H9 (cell line): Measurements from ENCODE around the gene DBH. TPM values are rescaled to one million over a fixed set of nuclear protein-coding genes. Genes with fewer than 3 reads are reported as not detected.

ENCODE experiments used
- DNase-seq: peaks from one replicate; pipeline ENCODE4 v3.0.0-alpha.2; 2017
- H2AFZ ChIP-seq: one replicate; pipeline ENCODE4 v1.6.1; 2013; ENCODE audit warnings: mild to moderate bottlenecking, low read length, control low read depth, moderate library complexity
- H2AK5ac ChIP-seq: 2 replicates; pipeline ENCODE4 v1.6.1; 2013; ENCODE audit warnings: low read length, control low read depth, mixed read lengths; ENCODE audit not compliant: insufficient read length
- H2BK120ac ChIP-seq: one replicate; pipeline ENCODE4 v1.6.1; 2013; ENCODE audit warnings: low read depth, mild to moderate bottlenecking, low read length, control low read depth, inconsistent platforms; ENCODE audit not compliant: poor library complexity, severe bottlenecking
- H2BK12ac ChIP-seq: 2 replicates; pipeline ENCODE4 v1.6.1; 2013; ENCODE audit warnings: low read length, control low read depth, mixed read lengths, low read depth; ENCODE audit not compliant: insufficient read length
- H2BK15ac ChIP-seq: 2 replicates; pipeline ENCODE4 v1.6.1; 2013; ENCODE audit warnings: low read depth, low read length, control low read depth
- H2BK20ac ChIP-seq: one replicate; pipeline ENCODE4 v1.6.1; 2013; ENCODE audit warnings: low read depth, mild to moderate bottlenecking, low read length, control low read depth, inconsistent platforms; ENCODE audit not compliant: poor library complexity, severe bottlenecking
- H2BK5ac ChIP-seq: 2 replicates; pipeline ENCODE4 v1.6.1; 2013; ENCODE audit warnings: low read length, control low read depth, mixed read lengths; ENCODE audit not compliant: insufficient read length
- H3K14ac ChIP-seq: 2 replicates; pipeline ENCODE4 v1.6.1; 2013; ENCODE audit warnings: low read length, control low read depth; ENCODE audit not compliant: insufficient read depth
- H3K18ac ChIP-seq: 2 replicates; pipeline ENCODE4 v1.6.1; 2013; ENCODE audit warnings: low read depth, mild to moderate bottlenecking, mixed read lengths, low read length, control low read depth; ENCODE audit not compliant: insufficient read length
- H3K23ac ChIP-seq: 2 replicates; pipeline ENCODE4 v1.6.1; 2013; ENCODE audit warnings: low read length, control low read depth, mixed read lengths, low read depth; ENCODE audit not compliant: insufficient read length
- H3K23me2 ChIP-seq: 2 replicates; pipeline ENCODE4 v1.6.1; 2013; ENCODE audit warnings: low read depth, mild to moderate bottlenecking, mixed read lengths, low read length, control low read depth; ENCODE audit not compliant: insufficient read length, poor library complexity, severe bottlenecking
- H3K27ac ChIP-seq: 2 replicates; pipeline ENCODE4 v1.5.1; 2013; ENCODE audit warnings: low read length, control low read depth, mixed read lengths, low read depth; ENCODE audit not compliant: insufficient read length
- H3K27me3 ChIP-seq: 2 replicates; pipeline ENCODE4 v1.6.1; 2013; ENCODE audit warnings: low read length, control low read depth, inconsistent platforms; ENCODE audit not compliant: insufficient read depth
- H3K4ac ChIP-seq: 2 replicates; pipeline ENCODE4 v1.6.1; 2013; ENCODE audit warnings: low read depth, mild to moderate bottlenecking, control low read depth, inconsistent platforms, low read length, moderate library complexity
- H3K4me1 ChIP-seq: 2 replicates; pipeline ENCODE4 v1.6.1; 2013; ENCODE audit warnings: low read length, control low read depth, inconsistent platforms; ENCODE audit not compliant: insufficient read depth
- H3K4me2 ChIP-seq: 2 replicates; pipeline ENCODE4 v1.6.1; 2013; ENCODE audit warnings: low read length, control low read depth, mixed read lengths; ENCODE audit not compliant: insufficient read length, insufficient read depth
- H3K56ac ChIP-seq: 2 replicates; pipeline ENCODE4 v1.6.1; 2013; ENCODE audit warnings: low read depth, mild to moderate bottlenecking, mixed read lengths, low read length, control low read depth; ENCODE audit not compliant: insufficient read length
- H3K79me1 ChIP-seq: 2 replicates; pipeline ENCODE4 v1.6.1; 2013; ENCODE audit warnings: low read depth, mild to moderate bottlenecking, moderate library complexity, low read length, control low read depth, inconsistent platforms; ENCODE audit not compliant: insufficient read depth, poor library complexity, severe bottlenecking
- H3K79me2 ChIP-seq: 2 replicates; pipeline ENCODE4 v1.6.1; 2013; ENCODE audit warnings: low read length, control low read depth, inconsistent platforms; ENCODE audit not compliant: insufficient read depth
- H3K9ac ChIP-seq: 2 replicates; pipeline ENCODE4 v1.6.1; 2013; ENCODE audit warnings: low read length, control low read depth, mixed read lengths; ENCODE audit not compliant: insufficient read length; ENCODE audit errors: extremely low read depth
- H3K9me3 ChIP-seq: one replicate; pipeline ENCODE4 v1.6.1; 2013; ENCODE audit warnings: low read depth, low read length, inconsistent platforms; ENCODE audit not compliant: control insufficient read depth
- H3T11ph ChIP-seq: one replicate; pipeline ENCODE4 v1.6.1; 2013; ENCODE audit warnings: mild to moderate bottlenecking, low read length, control low read depth, inconsistent platforms
- H4K20me1 ChIP-seq: one replicate; pipeline ENCODE4 v1.6.1; 2013; ENCODE audit not compliant: control insufficient read depth, insufficient read length, insufficient read depth
- H4K5ac ChIP-seq: 2 replicates; pipeline ENCODE4 v1.6.1; 2013; ENCODE audit warnings: low read depth, mild to moderate bottlenecking, mixed read lengths, low read length, control low read depth; ENCODE audit not compliant: insufficient read length
- H4K8ac ChIP-seq: replicated peaks from 2 replicates; pipeline ENCODE4 v1.6.1; 2013; ENCODE audit warnings: low read length, control low read depth, mixed read lengths, low read depth; ENCODE audit not compliant: insufficient read length
- H4K91ac ChIP-seq: 2 replicates; pipeline ENCODE4 v1.6.1; 2013; ENCODE audit warnings: low read depth, mild to moderate bottlenecking, moderate library complexity, mixed read lengths, low read length, control low read depth; ENCODE audit not compliant: insufficient read length
- H3K27ac Mint-ChIP-seq, 3 experiments: 2 replicates in 2 of 3; 3 replicates in 1 of 3; pipeline ENCODE4 v1.8.0; 2020 to 2021; ENCODE audit warnings: mixed read lengths in 3 of 3, mild to moderate bottlenecking in 1 of 3, moderate library complexity in 1 of 3
- H3K27me3 Mint-ChIP-seq: 2 replicates; pipeline ENCODE4 v1.8.0; 2021; ENCODE audit warnings: low read depth, mild to moderate bottlenecking, moderate library complexity, mixed read lengths
- H3K36me3 Mint-ChIP-seq, 3 experiments: 2 replicates in 2 of 3; 3 replicates in 1 of 3; pipeline ENCODE4 v1.8.0; 2020 to 2021; ENCODE audit warnings: low read depth in 3 of 3, mixed read lengths in 3 of 3; ENCODE audit not compliant: insufficient read depth in 1 of 3
- H3K4me1 Mint-ChIP-seq, 2 experiments: 2 replicates each; pipeline ENCODE4 v1.8.0; 2020; ENCODE audit warnings: mixed read lengths in 2 of 2
- H3K4me3 Mint-ChIP-seq, 2 experiments: 2 replicates in 1 of 2; 3 replicates in 1 of 2; pipeline ENCODE4 v1.8.0; 2020 to 2021; ENCODE audit warnings: mild to moderate bottlenecking in 2 of 2, mixed read lengths in 2 of 2, moderate library complexity in 1 of 2
- H3K9me3 Mint-ChIP-seq, 2 experiments: 2 replicates in 1 of 2; 3 replicates in 1 of 2; pipeline ENCODE4 v1.8.0; 2020; ENCODE audit warnings: mild to moderate bottlenecking in 2 of 2, mixed read lengths in 2 of 2, moderate library complexity in 1 of 2
- CTCF ChIP-seq: fragments of 200-600 bp; sonication (generic); conservative IDR thresholded peaks from 3 replicates; pipeline ENCODE4 v1.8.0; 2021; ENCODE audit warnings: antibody characterized with exemption, mild to moderate bottlenecking
- WGBS: extraction: QIAGEN DNeasy Blood & Tissue Kit; methylation state at CpG from one replicate; pipeline ENCODE4 v1.1.7; 2013; ENCODE audit warnings: missing lambda C conversion rate, low lambda C conversion rate, mixed read lengths; ENCODE audit not compliant: insufficient read length; ENCODE audit errors: extremely low coverage; 5-methylcytosine and 5-hydroxymethylcytosine counted together
- total RNA-seq: library from RNA; stranded (reverse); gene quantifications from 2 replicates; pipeline ENCODE4 v1.2.1, GENCODE V29; 2021

The DBH gene
- total RNA-seq, 1 experiment from 2014 or later = not detected

GRCh38 chr9:133608889-133609288 is 27.3 kb upstream of the DBH start:
- H2BK120ac ChIP-seq = no peak overlapping the region
- H3T11ph ChIP-seq = no peak overlapping the region
- H3K36me3 Mint-ChIP-seq = no peaks in the 10 kb centered on the region
- H3K27me3 Mint-ChIP-seq = peaks cover 78% of the 10 kb centered on the region
- H3K9ac ChIP-seq = no peak overlapping the region
- no peak overlapping the region for H2BK20ac ChIP-seq
- WGBS = no CpG with 5 or more reads among the region's 41 CpGs
- H4K91ac ChIP-seq = no peak overlapping the region
- no peak overlapping the region for H4K5ac ChIP-seq
- H3K9me3 Mint-ChIP-seq = no peaks in the 10 kb centered on the region; a peak in 1 of 5 replicates
- H3K27me3 ChIP-seq = peaks cover 8% of the 10 kb centered on the region; the same call in 1 of the 2 replicates
- H3K14ac ChIP-seq = peak overlapping the region; percentile 53; the same call in 1 of the 2 replicates
- no peak for TF ChIP-seq CTCF
- H3K23ac ChIP-seq = no peak overlapping the region
- no peak overlapping the region for H2BK5ac ChIP-seq
- H3K4me1 Mint-ChIP-seq = peaks cover 9 to 29% of the 10 kb centered on the region in 2 experiments
- no peak overlapping the region for H3K27ac Mint-ChIP-seq
- H3K79me1 ChIP-seq = no peaks in the 10 kb centered on the region
- DNase-seq = no peak
- H4K8ac ChIP-seq = no peak overlapping the region
- H3K23me2 ChIP-seq = peaks cover 3% of the 10 kb centered on the region
- no peak overlapping the region for H3K27ac ChIP-seq
- no peak overlapping the region for H2AK5ac ChIP-seq
- no peak overlapping the region for H2BK12ac ChIP-seq
- no peak overlapping the region for H2AFZ ChIP-seq
- H3K4me1 ChIP-seq = no peaks in the 10 kb centered on the region
- no peak overlapping the region; the same call in 1 of the 2 replicates for H2BK15ac ChIP-seq
- peak overlapping the region; percentile 43 for H3K4me2 ChIP-seq
- no peak overlapping the region for H3K56ac ChIP-seq
- no peaks in the 10 kb centered on the region for H4K20me1 ChIP-seq
- H3K18ac ChIP-seq = no peak overlapping the region
- no peak overlapping the region for H3K4ac ChIP-seq
- no peaks in the 10 kb centered on the region for H3K9me3 ChIP-seq
- peak overlapping the region; percentile 15 to 44; a peak in 3 of 5 replicates for H3K4me3 Mint-ChIP-seq
- no peaks in the 10 kb centered on the region for H3K79me2 ChIP-seq
